ENCODE data around the gene ARHGAP24.

Gene ARHGAP24

DNA sequence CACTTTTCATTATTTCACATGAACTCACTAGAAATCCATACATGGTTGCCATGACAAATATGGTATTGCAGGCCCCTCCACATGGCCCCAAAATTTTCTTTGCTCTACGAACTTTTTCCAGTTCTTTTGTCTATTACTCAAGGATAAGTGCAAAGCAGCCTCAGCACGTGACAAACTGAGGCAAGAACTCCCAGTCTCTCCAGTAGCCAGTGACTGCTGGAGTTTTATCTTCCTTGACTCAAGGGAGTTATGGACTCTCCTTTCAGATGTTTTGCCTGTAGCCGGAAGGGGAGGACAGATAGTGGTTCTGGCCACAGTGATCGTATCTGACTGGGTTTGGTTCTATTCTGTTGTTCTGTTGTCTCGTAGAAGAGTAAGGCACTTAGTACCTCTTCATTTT, 105.5 kb downstream of the ARHGAP24 start:
- DNase-seq (ENCODE audit: low read depth in 2 of 2), result no peak

- no peak for DNase-seq (ENCODE audit: low read depth in 2 of 2)
Observed at GRCh38 chr4:85587952-85588351, 113.0 kb downstream of the ARHGAP24 start.

GRCh38 chr4:85591406-85592098, 116.6 kb downstream of the ARHGAP24 start:
- DNase-seq (ENCODE audit: low read depth in 2 of 2), result no peak

DNA sequence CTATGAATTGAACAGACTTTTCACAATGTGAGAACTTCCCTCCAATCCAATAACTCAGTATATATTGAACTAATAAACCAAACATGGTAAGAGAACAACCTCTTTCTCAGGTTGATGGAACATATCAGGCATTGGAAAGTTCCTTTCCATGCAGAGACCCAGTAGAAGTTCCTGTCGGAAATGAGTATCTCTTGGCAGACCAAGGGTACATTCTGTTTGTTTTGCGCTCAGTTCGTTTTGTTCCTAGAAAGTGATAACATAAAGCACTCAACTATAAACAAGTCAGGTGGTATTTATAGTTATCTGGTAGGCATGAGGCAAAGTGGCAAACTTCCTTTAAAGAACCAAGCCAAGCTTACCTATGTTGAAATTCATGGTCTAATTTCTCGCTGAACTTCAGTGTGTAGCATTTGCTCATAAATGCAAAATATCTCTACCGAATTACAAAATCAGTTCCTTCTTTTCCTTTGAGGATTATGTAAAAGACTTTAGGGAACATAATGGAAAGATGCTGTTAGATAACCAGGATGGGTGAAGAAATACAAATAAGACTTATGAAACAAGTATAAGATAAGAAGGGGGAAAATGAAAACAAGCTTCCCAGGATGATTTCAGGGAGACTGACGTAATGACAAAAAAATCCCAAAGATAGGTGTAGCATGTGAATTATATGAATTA, 120.3 kb downstream of the ARHGAP24 start:
- no peak for DNase-seq (ENCODE audit: low read depth in 2 of 2)

DNA sequence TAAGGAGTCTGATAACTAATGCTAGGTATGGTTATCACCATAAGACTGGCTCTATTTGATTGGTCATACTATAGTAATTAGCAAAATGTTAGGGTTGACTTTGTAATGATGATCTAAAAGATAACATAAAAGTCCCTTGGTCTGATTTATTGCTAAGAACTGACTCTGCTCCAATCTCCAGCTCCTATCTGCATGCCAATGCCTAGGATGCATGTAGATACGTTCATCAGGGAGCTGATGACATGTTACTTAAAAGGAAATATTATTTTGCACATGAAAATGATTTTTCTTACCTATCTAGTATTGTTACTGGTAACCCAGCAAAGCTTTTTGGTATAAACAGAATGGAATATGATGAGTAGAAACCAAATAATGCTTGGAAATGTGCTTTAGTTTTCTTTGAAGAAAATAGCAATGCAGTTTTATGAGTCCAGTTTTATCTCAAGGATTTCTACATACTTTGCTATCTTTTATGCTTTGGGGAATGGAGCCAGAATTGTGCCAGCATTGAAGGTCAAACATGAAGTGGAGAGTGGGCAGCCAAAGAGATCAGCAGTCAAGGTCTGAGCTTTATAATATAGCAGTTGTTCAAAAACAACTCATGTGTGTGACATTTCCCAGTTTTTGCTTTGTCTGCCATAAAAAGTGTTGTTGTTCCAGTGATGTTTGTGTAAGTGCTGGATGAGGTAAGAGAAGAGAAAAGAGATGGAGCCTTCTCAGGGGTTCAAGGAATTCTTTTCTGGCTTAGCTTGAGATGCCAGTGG, 121.0 kb downstream of the ARHGAP24 start:
- no peak for DNase-seq (ENCODE audit: low read depth in 2 of 2)

GRCh38 chr4:85598936-85599335, 124.0 kb downstream of the ARHGAP24 start:
- DNase-seq (ENCODE audit: low read depth in 2 of 2), result no peak

DNA sequence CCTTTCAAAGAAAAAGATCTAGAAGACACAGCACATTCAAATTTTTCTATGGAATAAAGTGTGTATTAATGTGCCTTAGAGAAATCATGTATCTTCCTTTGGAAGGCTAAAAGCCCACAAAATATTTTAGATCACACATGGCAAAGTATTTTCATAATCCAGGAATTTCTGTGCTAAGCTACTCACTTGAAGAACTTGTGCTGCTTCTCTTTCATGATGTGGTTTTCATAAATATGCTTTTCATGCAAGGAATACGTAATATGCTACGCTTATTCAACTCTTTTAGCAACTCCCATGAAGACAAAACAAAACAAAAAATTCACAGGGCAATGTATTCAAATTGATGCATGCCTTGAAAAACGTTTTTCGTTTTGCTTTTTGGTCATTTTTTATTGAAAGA, 125.6 kb downstream of the ARHGAP24 start:
- DNase-seq (ENCODE audit: low read depth in 2 of 2), result no peak

GRCh38 chr4:85603437-85604336, 128.7 kb downstream of the ARHGAP24 start:
- no peak for DNase-seq (ENCODE audit: low read depth in 2 of 2)

DNA sequence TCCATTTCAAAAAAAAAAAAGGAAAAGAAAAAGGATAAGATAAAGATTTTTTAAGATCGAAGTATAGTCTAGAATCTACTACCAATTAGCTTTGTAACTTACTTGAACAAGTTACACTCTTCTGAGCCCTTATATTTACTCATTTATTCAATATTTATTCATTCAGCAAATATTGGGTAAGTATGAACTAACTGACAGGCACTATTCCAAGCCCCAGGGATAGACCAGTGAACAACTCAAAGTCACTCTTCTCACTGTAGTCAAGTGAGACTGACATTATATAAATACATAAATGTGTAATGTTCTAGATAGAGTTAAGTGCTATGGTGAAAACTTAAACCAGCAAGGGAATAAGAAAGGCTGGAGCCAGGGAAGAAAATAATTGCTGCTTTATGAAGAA, 131.6 kb downstream of the ARHGAP24 start:
- DNase-seq (ENCODE audit: low read depth in 2 of 2), result no peak

- DNase-seq (ENCODE audit: low read depth in 2 of 2), result no peak
Observed at GRCh38 chr4:85607624-85608023, 132.7 kb downstream of the ARHGAP24 start.

- DNase-seq (ENCODE audit: low read depth in 2 of 2), result no peak
Observed at GRCh38 chr4:85610450-85610849, 135.5 kb downstream of the ARHGAP24 start.

GRCh38 chr4:85611661-85612060, 136.7 kb downstream of the ARHGAP24 start:
- DNase-seq (ENCODE audit: low read depth in 2 of 2), result no peak

- DNase-seq (ENCODE audit: low read depth in 2 of 2), result no peak
Observed at GRCh38 chr4:85613901-85614300, 139.0 kb downstream of the ARHGAP24 start.

DNA sequence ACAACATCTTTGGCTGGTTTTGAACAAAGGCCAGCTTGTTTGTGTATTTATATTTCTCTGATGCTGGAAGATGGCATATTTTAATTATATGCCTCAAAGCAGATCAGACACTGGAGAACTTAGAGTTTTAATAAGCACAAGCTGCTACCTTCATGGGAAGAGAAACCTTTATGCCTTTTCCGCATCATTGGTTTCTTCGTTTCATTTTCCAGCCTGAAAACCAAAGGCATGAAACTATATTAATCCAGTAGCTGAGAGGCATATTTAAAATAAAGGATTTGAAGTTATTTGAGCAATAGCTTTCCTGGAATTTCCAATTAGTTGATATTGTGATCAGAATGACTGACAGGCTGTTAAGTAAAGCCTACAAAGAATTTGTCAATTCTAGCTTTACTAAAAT, 141.0 kb downstream of the ARHGAP24 start:
- DNase-seq (ENCODE audit: low read depth in 2 of 2), result no peak

DNA sequence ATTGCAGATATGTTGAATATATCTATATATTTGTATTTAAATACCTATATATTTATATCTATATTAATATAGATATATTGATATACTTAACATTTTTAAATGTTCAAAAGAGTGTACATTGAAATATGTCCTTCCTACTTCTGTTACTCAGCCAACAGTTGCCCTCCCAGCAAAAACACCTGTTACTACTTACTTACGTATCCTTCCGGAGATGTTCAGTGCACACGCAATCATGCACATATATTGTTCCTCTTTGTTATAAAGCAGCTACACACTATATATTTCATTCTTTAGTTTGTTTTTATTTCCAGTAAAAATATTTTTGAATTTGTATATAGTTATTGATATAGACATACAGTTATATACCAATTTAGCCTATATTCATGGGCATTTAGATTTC, 142.3 kb downstream of the ARHGAP24 start:
- no peak for DNase-seq (ENCODE audit: low read depth in 2 of 2)

DNA sequence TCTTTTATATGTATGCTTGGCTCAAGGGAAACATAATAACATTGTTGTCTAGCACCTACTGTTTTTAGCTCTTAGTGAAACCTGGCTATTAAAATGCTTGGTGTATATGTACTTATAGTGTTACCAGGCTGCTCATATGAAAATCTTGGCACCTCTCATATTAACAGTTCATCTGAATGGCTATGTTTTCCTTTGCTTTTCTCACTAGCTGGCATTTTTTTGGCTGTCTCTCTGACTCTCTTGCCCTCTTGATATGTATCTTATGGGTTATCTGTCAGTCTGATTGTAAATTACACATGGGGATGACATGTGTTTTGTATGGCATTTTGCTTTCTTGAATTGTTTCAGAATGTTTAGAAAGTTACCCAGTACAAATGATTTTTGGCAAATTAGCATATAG, 158.0 kb downstream of the ARHGAP24 start:
- DNase-seq (ENCODE audit: low read depth in 2 of 2), result no peak

DNA sequence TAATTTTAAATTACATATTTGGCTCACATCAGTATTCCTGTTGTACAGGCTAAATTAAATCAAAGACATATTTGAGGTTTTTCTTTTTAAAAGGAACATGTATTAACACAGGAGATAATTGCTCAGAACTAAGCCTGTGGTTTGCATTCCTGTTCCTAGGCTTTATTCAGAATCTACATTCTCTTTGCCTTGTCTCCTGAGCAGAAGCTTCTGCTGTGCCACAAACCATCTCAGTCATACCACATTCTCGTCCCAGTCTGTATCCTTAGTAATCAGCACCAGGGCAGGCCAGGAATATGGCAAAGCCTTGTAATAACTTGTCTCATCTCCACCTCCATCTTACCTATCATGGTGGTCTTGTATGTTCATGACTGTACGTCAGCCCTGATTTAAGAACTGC, 162.8 kb downstream of the ARHGAP24 start:
- no peak for DNase-seq (ENCODE audit: low read depth in 2 of 2)

DNA sequence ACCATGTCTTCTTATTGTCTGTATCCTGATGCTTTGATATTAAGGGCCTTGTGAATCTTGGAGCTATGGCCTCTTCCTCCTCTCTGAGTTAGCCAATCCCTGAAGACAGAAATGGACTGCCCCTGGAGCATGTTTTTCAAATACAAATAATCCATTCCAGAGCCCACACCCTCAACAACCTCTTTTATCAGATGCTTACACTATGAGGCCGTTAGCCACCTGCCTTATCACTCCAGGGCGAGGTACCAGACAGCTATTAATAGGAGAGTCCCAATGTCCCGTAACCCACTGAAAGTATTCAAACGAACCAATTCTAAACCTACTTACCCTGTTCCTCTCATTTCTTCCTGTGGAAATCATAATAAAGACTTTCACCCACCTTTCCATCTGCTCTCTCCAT, 165.0 kb downstream of the ARHGAP24 start:
- no peak for DNase-seq (ENCODE audit: low read depth in 2 of 2)

DNA sequence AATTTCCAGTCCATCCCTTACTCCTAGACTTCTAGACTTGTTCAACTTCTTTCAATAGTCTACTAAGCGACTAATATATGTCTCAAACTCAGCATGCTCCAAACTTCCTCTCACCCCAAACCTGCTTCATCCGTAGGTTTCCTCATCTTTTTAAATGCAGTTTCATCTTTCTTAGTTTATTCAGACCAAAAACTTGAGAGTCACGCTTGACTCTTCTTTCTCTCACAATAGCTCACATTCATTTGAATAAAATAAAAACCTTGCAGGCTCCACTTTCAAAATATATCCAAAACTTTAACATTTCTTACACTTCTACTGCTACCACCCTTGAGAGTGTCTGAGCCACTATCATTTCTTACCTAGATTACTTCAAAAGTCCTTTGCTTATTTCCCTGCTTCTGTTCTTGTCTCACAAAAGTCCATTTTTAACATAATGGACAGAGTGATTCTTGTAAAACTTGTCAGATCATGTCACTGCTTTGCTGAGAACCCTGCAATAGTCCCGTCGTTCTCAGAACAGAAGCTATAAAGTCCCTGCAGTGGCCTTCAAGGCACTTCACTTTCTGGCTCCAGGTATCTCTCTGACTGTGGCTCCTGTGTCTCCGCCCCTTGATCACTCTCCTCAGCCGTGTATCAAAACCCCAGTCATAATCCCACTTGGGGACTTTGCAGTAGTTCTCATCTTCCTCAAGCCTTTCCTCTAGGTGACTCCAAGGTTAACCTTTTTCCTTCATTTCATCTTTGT, 167.6 kb downstream of the ARHGAP24 start:
- no peak for DNase-seq (ENCODE audit: low read depth in 2 of 2)

DNA sequence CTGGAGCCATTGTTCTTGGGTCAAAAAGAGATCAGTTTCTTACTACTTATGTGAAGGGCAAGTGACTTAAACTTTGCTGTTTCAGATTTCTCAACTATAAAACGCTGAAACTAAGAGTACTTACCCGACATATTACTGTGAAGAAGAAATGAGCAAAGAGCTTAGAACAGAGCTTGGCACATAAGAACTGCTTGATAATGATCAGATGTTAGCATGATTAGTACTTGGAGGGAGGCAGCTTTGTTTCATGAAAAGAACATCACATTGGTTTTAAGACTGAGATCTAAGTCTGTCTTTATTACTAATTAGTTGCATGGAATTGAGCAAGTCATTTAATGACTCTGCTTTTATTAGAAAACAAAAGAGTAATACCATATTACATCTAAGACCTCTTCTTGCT, 169.1 kb downstream of the ARHGAP24 start:
- no peak for DNase-seq (ENCODE audit: low read depth in 2 of 2)

GRCh38 chr4:85650908-85651307, 176.0 kb downstream of the ARHGAP24 start:
- no peak for DNase-seq (ENCODE audit: low read depth in 2 of 2)
